Activated CD4-positive, alpha-beta T cell treated with anti-CD3 and anti-CD28 coated beads, Interleukin-2, amount 50 U/mL, for 16 hours (primary cell): ENCODE measurements around the gene ARMC2.
"Not testable (repeated sequence)": the region's sequence is repeated elsewhere in the genome, so short reads cannot be mapped to it uniquely, and the experiment has no call there.

ENCODE experiments used
- DNase-seq: peaks from one replicate; pipeline ENCODE4 v3.0.0-alpha.2; 2020

ARMC2 gene

GRCh38 chr6:108921547-108922361 is 73.5 kb downstream of the ARMC2 start:
- DNase-seq, result peak; percentile 90

- no peak for DNase-seq
Observed at GRCh38 chr6:108922499-108922898, 74.3 kb downstream of the ARMC2 start.

GRCh38 chr6:108927927-108928326 is 79.7 kb downstream of the ARMC2 start:
- DNase-seq, result no peak

DNA sequence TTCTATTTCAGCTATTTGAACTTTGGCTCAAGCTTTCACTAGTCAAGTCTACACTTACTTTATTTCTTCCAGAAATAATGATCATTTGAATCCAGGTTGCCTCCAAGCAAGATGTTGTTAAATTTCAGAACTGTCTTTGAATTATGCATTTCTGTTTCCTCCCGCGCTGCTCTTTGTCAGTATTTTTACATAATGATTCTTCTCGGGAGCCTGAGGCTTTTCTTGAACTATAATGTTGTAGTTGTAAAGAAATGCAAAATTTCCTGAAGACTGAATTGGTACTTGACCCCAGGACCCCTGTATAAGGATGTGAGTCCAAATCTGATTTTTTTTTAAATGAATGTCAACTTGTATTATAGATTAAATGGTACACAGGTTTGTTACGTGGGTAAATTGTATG is 80.4 kb downstream of the ARMC2 start:
- no peak for DNase-seq

DNA sequence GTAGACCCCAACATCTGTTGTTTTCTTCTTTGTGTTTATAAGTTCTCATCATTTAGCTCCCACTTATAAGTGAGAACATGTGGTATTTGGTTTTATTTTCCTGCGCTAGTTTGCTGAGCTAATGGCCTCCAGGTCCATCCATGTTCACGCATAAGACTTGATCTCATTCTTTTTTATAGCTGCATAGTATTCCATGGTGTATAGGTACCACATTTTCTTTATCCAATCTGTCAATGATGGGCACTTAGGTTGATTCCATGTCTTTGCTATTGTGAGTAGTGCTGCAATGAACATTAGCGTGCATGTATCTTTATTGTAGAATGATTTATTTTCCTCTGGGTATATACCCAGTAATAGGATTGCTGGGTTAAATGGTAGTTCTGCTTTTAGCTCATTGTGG is 82.9 kb downstream of the ARMC2 start:
- DNase-seq, result not testable (repeated sequence)

- no peak for DNase-seq
Observed at GRCh38 chr6:108937170-108937569, 88.9 kb downstream of the ARMC2 start.

DNA sequence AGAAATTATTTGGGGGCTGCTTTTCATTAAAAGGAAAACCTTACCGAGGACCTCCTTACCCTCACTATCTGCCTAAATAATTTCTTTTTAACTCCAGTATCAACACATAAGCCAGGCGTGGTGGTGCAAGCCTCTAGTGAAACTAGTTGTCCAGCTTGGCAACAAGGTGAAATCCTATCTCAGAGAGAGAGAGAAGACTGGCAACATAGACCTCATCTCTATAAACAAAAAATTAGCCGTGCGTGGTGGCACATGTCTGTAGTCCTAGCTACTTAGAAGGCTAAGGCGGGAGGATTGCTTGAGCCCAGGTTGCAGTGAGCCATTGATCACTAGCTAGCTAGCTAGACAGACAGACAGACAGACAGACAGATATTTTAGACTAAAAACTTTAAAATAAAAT is 92.5 kb downstream of the ARMC2 start:
- DNase-seq, result no peak

DNA sequence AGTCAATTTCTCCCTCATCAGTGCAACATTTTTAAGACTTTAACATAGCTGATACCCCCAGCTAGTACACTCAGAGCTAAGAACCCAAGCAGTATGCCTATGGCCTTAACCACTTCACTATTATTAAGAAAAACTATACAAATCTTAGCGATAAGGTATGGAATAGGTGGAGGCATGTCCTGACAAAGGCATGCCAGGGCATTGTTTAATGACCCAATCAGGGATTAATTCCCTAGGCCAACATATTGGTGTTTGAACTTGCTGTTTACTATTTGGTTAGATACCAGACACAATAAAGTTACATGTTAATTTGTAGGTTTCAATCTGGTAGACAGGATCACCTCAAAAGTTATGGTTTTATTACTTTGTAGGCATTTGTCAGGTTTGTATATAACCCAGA is 93.1 kb downstream of the ARMC2 start:
- DNase-seq, result no peak

- DNase-seq, result no peak
Observed at GRCh38 chr6:108941859-108942258, 93.6 kb downstream of the ARMC2 start.

GRCh38 chr6:108942556-108943492 is 94.6 kb downstream of the ARMC2 start:
- DNase-seq, result peak; percentile 69

DNA sequence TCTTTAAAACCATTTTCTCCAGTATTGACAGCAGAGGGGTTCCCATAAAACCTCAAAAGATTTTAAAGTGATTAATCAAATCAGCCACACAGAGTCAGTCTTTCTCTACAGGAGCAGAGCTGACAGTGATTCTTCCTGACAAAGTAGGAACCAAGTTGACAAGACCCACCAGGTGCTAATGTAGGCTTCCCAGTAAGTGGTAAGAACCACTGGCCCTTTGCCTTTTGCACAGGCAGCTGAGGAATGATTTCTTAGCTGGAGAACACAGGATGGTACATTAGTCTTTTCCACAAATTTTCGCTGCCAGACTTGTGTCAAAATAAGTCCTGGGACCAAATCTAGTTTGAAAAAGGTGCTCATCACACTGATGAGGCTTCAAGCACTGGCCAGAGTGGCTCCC is 95.8 kb downstream of the ARMC2 start:
- no peak for DNase-seq

- no peak for DNase-seq
Observed at GRCh38 chr6:108944707-108945680, 96.8 kb downstream of the ARMC2 start.

GRCh38 chr6:108945681-108946159 is 97.5 kb downstream of the ARMC2 start:
- DNase-seq, result no peak

DNA sequence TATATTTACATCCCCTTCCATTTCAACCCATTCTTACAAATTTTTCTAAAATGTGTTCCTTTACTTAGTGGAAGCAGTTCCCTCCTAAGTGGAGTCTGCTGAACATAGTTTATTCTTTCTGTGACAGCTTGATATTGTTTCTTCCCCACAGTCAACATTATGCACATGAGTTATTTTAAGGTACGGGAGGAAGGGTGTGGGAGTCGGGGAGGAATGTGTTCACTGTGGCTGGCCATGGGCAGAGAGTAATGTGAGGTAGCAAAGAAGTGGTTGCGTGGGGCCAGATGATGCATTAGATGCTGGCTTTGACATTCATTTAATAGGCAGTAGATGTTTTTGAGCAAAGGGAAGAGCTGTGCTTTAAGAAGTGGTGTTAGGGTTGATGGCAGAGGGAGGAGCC is 98.5 kb downstream of the ARMC2 start:
- no peak for DNase-seq

DNA sequence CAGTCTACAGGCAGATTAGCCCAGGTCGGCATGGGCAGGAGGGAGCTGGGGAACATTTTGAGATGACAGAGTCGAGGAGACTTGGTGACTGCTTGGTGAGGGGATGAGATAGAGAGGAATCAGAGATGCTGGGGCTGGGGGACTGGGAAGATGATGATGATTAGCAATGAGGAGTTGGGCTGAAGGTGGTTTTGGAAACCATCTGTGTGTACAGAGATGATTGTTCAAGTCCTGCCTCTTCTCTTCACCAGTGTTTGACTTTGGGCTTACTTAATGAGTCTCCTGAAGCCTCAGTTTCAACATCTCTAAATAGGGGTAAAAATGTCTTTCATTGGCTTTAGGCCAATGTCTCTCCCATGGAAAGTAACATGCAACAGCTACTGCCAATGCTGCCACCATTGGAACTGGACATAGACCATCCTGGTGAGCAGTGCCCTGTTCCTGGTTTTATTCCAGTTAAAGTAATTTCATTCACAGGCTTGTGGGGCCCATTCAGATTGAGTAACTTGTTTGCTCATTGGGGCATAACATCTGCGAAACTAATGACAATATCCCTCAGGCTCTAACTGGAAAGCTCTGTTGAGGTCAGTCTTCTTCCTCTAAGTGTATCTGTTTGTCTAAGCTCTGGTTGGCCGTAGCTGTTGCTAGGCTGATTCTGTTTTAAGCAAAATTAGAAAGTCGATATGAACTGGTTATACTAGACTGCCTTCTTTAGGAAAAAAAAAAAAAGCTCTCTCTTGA is 99.1 kb downstream of the ARMC2 start:
- no peak for DNase-seq

DNA sequence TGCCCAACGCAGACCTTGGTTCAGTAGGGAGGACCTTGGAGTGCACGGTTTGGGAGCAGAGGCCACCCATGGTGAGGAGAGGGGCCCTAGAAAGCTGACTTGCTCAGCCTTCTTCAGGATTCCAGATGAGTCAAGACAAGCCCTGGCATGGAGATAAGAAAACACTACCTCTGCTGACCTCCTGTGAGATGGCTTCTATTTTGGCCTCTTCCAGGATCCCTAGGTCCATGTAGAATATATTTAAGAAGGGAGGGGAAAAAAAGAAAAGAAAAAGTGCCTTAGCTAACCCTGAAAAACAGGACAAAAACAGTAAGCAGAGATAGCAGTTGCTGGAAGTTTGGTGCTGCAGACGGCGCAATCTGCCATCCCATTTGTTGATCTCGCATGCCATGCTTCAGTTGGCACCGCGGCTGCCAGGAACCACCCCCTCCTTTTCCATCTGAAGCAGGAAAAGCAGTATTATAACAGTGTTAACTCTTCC is 100.0 kb downstream of the ARMC2 start:
- DNase-seq, result no peak

DNA sequence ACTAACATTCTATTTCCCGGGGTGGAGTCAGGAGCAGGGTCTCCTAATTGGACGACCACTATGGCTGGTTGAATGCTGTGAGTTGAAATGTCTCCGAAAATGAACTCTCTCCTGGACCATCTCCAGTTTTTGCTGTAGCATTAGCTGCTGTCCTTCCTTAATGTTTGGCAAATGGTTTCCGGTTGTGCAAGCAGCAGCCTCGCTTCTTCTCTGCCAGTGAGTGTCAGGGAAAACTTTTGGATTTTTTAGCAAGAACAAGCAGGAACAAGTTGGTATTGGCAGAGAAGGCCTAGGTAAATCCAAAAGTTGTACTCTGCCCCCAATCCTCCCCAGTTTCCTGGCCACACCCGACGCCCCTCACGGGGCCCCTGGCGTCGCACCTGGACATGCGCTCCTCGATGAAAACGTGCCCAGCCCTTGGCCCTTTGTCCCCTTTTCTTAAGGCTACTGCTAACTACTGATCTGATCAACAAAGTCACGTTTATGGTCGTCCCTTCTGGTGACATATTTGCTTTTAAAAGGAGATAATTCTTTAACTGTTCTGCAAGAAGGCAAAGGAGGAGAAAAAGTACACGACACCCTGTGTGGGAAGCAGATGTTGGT is 103.2 kb downstream of the ARMC2 start:
- no peak for DNase-seq

DNA sequence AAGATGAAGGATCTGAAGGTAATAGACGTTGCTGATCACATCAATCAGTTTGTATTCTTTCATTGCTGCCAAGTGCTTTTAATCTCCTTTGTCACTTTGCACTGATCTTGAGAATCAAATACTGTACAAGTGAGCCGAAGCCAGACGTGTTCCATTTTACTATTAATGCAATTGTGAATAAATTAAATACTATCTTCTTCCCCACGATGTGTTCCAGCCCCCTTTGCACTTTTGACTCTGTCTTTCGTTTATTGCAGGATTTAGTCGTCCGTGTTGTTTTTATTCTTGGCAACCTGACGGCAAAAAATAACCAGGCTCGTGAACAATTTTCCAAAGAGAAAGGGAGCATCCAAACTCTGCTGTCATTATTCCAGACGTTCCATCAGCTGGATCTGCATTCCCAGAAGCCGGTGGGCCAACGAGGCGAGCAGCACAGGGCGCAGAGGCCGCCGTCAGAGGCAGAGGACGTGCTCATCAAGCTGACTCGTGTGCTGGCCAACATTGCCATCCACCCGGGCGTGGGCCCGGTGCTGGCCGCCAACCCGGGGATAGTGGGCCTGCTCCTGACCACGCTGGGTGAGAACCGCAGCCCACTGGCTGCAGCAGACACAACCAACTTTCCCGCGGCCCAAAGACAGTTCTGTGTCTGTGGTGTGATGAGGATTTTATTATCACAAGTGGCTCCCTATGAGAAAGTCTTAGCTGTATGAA is 104.7 kb downstream of the ARMC2 start:
- DNase-seq, result no peak

GRCh38 chr6:108953681-108954080 is 105.5 kb downstream of the ARMC2 start:
- DNase-seq, result no peak

- DNase-seq, result no peak
Observed at GRCh38 chr6:108955329-108955949, 107.2 kb downstream of the ARMC2 start.
